HepG2 (cell line): Measurements from ENCODE around the gene NUB1. TPM values are rescaled to one million over a fixed set of nuclear protein-coding genes. Genes with fewer than 3 reads are reported as not detected.

Experiments
- ATAC-seq: fragments of 200-7000 bp; cut with Tn5 transposase; 3 replicates; pipeline ENCODE4 v1.9.1; 2020; ENCODE audit warnings: mild to moderate bottlenecking, moderate library complexity
- BruUV-seq: library from RNA; stranded (reverse); fragments of 400-500 nt; replicated peaks from 2 replicates; lab custom pipeline; 2021; lab: Mats Ljungman, UMichigan
- CTCF ChIA-PET: fragments of 300-600 bp; formaldehyde crosslinking; extraction: SDS; loops from one replicate; lab custom pipeline; 2021; ENCODE audit warnings: low total read pairs, inconsistent platforms, low intra/inter-chr PET ratio; lab: Yijun Ruan, JAX
- POLR2A ChIA-PET: fragments of 350-600 bp; sonication (Branson Sonifier 250); formaldehyde crosslinking; loops from one replicate; lab custom pipeline; 2020; ENCODE audit warnings: antibody characterized with exemption, inconsistent platforms; lab: Yijun Ruan, JAX
- DNase-seq: peaks from one replicate; pipeline ENCODE4 v3.0.0-alpha.2; 2015; ENCODE audit warnings: low spot score
- FAIRE-seq: peaks from 3 replicates; lab custom pipeline; 2011; peaks lifted over from hg19 to GRCh38; lab: Jason Lieb, UNC
- H2AFZ ChIP-seq: one replicate; pipeline ENCODE4 v1.6.1; 2011; ENCODE audit warnings: low read length, inconsistent platforms
- H3K27ac ChIP-seq: fragments of 300-600 bp; 3 replicates; pipeline ENCODE4 v1.8.0; 2011; ENCODE audit warnings: mixed run types, mild to moderate bottlenecking, mixed read lengths, low read length, inconsistent platforms; ENCODE audit not compliant: insufficient read depth; ENCODE audit errors: extremely low read length
- H3K27me3 ChIP-seq, 2 experiments: fragments of 200-600 bp in 1 of 2; 2 replicates in 1 of 2; 3 replicates in 1 of 2; pipeline versions ENCODE4 v1.6.0 to v1.8.0; 2011; ENCODE audit warnings: low read length in 2 of 2, mild to moderate bottlenecking in 2 of 2, moderate library complexity in 2 of 2, inconsistent platforms in 1 of 2; ENCODE audit not compliant: insufficient read depth in 2 of 2, control insufficient read depth in 1 of 2
- H3K36me3 ChIP-seq, 2 experiments: fragments of 200-600 bp in 1 of 2; replicated peaks in 1 of 2; 2 replicates in 1 of 2; 3 replicates in 1 of 2; pipeline versions ENCODE4 v1.5.1 to v1.8.0; 2011; ENCODE audit warnings: low read length in 2 of 2, inconsistent platforms in 1 of 2; ENCODE audit not compliant: insufficient read depth in 2 of 2, control insufficient read depth in 1 of 2
- H3K4me1 ChIP-seq: 2 replicates; pipeline ENCODE4 v1.5.1; 2012; ENCODE audit warnings: low read length, inconsistent platforms; ENCODE audit not compliant: insufficient read depth
- H3K4me2 ChIP-seq: 2 replicates; pipeline ENCODE4 v1.6.0; 2011; ENCODE audit warnings: low read depth, low read length, inconsistent platforms
- H3K4me3 ChIP-seq, 3 experiments: fragments of 200-600 bp in 1 of 3; sonication (generic), shearing (Covaris generic) in 1 of 3; replicated peaks in 1 of 3; 2 replicates each; pipeline ENCODE4 v1.5.1; 2011 to 2016; ENCODE audit warnings: low read length in 3 of 3, inconsistent platforms in 2 of 3, low read depth in 2 of 3, mild to moderate bottlenecking in 2 of 3, control low read depth in 1 of 3, mixed read lengths in 1 of 3; ENCODE audit not compliant: insufficient read depth in 1 of 3
- H3K79me2 ChIP-seq: one replicate; pipeline ENCODE4 v1.6.1; 2011; ENCODE audit warnings: low read length, inconsistent platforms; ENCODE audit not compliant: insufficient read depth
- H3K9ac ChIP-seq: 2 replicates; pipeline ENCODE4 v1.6.0; 2011; ENCODE audit warnings: mild to moderate bottlenecking, low read depth, low read length, inconsistent platforms; ENCODE audit not compliant: insufficient read depth
- H3K9me3 ChIP-seq: 2 replicates; pipeline ENCODE4 v1.5.1; 2012; ENCODE audit warnings: mild to moderate bottlenecking, low read length
- H4K20me1 ChIP-seq: 2 replicates; pipeline ENCODE4 v1.6.0; 2011; ENCODE audit warnings: inconsistent platforms, mild to moderate bottlenecking, low read length, moderate library complexity; ENCODE audit not compliant: insufficient read depth
- GABPB1 ChIP-seq: IDR thresholded peaks from 2 replicates; pipeline ENCODE4 v1.6.1; 2016; ENCODE audit warnings: mild to moderate bottlenecking, missing genetic modification reagents, moderate library complexity, missing compliant biosample characterization
- PHF8 ChIP-seq: sonication (generic); formaldehyde crosslinking; IDR thresholded peaks from 2 replicates; pipeline ENCODE4 v1.5.0; 2020; ENCODE audit warnings: missing genetic modification reagents
- RXRA ChIP-seq: sonication (generic); formaldehyde crosslinking; IDR thresholded peaks from 2 replicates; pipeline ENCODE4 v1.5.1; 2020; ENCODE audit warnings: missing genetic modification reagents
- SALL1 ChIP-seq: sonication (generic); formaldehyde crosslinking; IDR thresholded peaks from 2 replicates; pipeline ENCODE4 v1.8.0; 2022; ENCODE audit warnings: mild to moderate bottlenecking, missing genetic modification reagents
- YEATS4 ChIP-seq: sonication (generic); formaldehyde crosslinking; IDR thresholded peaks from 2 replicates; pipeline ENCODE4 v1.4.0; 2020; ENCODE audit warnings: missing genetic modification reagents, borderline replicate concordance
- ZNF704 ChIP-seq: sonication (generic); formaldehyde crosslinking; IDR thresholded peaks from 2 replicates; pipeline ENCODE4 v1.8.1; 2023; ENCODE audit warnings: mild to moderate bottlenecking, inconsistent platforms, moderate library complexity, missing genetic modification reagents, borderline replicate concordance
- ZNF777 ChIP-seq: sonication (generic); formaldehyde crosslinking; IDR thresholded peaks from 2 replicates; pipeline ENCODE4 v1.4.0; 2020; ENCODE audit warnings: missing genetic modification reagents
- ZNF83 ChIP-seq: sonication (generic); formaldehyde crosslinking; IDR thresholded peaks from 2 replicates; pipeline ENCODE4 v1.4.0; 2020; ENCODE audit warnings: missing genetic modification reagents, mild to moderate bottlenecking, borderline replicate concordance
- WGBS: methylation state at CpG from one replicate; pipeline ENCODE4 v1.1.6; 2017; ENCODE audit warnings: low lambda C conversion rate; 5-methylcytosine and 5-hydroxymethylcytosine counted together
- in situ Hi-C: cut with HindIII; loops from 2 replicates; pipeline ENCODE4 v1.10.0; 2017; ENCODE audit warnings: low pct_unique_long_range_greater_than_20kb; ENCODE audit not compliant: extremely low pct_ligation_motif_present
- intact Hi-C: fragments of 100-400 bp; cut with micrococcal nuclease; formaldehyde crosslinking; loops from one replicate; pipeline ENCODE4 v1.10.0; 2022; ENCODE audit not compliant: unreplicated experiment
- polyA plus RNA-seq, 8 experiments: library from polyadenylated mRNA; depleted of rRNA in 3 of 8; stranded (reverse) in 7 of 8; unstranded in 1 of 8; fragments of >200 nt; fragmentation: Illumina TruSeq in 4 of 8; extraction: Trizol in 4 of 8; gene quantifications; 2 replicates each; pipeline versions ENCODE4 v1.2.1 to v1.2.3, GENCODE V29; 2011 to 2016; ENCODE audit warnings: low read depth in 4 of 8, missing spikeins in 1 of 8, mixed read lengths in 1 of 8; ENCODE audit not compliant: insufficient read depth in 1 of 8
- total RNA-seq, 5 experiments: library from RNA; depleted of rRNA; stranded (reverse); fragments of >200 nt; fragmentation: Illumina TruSeq; extraction: Trizol; gene quantifications; 2 replicates each; pipeline ENCODE4 v1.2.3, GENCODE V29; 2016; ENCODE audit warnings: low read depth in 1 of 5

Gene NUB1
- total and polyA plus RNA-seq, 2 of the 13 experiments (the other 11 are each of a cell fraction or from before 2014, with no cell fraction given) = 27.1 to 37.0 TPM

DNA sequence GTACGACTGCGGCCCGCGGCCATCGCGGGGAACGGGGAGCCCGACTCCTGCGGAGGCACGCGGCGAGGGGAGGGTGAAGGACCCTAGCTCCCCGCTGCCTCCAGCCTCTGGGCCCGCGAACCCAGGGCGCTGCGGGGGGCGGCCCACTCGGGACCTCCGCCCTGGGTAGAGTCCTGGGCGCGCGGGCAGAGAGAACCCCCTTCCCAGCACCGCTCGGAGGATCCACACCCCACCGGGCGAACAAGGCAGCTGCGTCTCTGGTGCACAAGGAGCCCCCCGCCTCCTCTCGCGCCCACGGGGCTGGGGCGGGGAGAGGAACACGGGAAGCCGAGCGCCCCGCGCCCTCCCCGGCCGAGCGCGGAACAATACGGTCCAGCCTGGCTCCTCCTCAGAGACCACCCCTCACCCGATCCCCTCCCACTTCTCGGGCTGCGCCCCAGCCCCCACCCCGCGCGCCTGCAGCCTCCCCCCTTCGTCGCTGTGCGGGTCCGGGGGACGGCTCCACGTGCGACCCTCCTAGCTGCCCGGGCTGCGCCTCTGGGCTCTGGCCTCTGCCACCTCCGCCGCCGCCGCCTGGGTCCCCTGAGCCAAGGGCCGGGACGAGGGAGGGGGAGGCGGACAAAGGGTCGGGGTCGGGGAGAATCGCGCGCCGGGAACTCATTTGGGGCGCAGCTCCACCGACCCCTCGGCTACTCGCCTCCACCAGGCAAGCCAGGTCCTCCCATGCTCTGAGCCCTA is 68.2 kb downstream of the NUB1 start, which contains the start of gene WDR86:
TSS of gene WDR86 (minus strand) at position 372 of the 738 bp plus-strand sequence. CDS start 449 bp downstream, outside the sequence.
- no peak within 1 kb of the TSS for H2AFZ ChIP-seq
- in situ Hi-C loops = no loop called here
- peaks cover 2 to 56% of the 10 kb centered on the region in 2 experiments for H3K27me3 ChIP-seq
- CTCF ChIA-PET = no interaction called here
- POLR2A ChIA-PET = no interaction called here
- ATAC-seq = peak; percentile 22
- H4K20me1 ChIP-seq = no peaks in the 10 kb centered on the region
- peaks cover 53% of the 10 kb centered on the region for H3K4me1 ChIP-seq
- H3K9me3 ChIP-seq = no peaks in the 10 kb centered on the region
- intact Hi-C loops = loop anchor here (5.0 kb wide), 1 partner anchor 37 kb away; no protein-coding TSS in a partner anchor
- H3K27ac ChIP-seq = no peak within 1 kb of the TSS
- peak within 1 kb of the TSS; percentile 45 to 76 (median 65); a peak in 5 of 6 replicates for H3K4me3 ChIP-seq
- H3K79me2 ChIP-seq = no peaks in the 10 kb centered on the region
- H3K36me3 ChIP-seq = no peaks in the 10 kb centered on the region
- H3K9ac ChIP-seq = peak within 1 kb of the TSS; percentile 58; the same call in 1 of the 2 replicates
- TF ChIP-seq GABPB1 (CRISPR knock-in tag) = peak; percentile 9; the same call in 1 of the 2 replicates
- TF ChIP-seq RXRA (CRISPR knock-in tag) = no peak
- 0 out of 2 replicates have a peak, but pooled peaks have one; percentile 23 for TF ChIP-seq ZNF777 (CRISPR knock-in tag)
- peak; percentile 22; the same call in 1 of the 2 replicates for TF ChIP-seq YEATS4
- TF ChIP-seq PHF8 (CRISPR knock-in tag) = peak; percentile 5; the same call in 1 of the 2 replicates
- 0 out of 2 replicates have a peak, but pooled peaks have one; percentile 32 for TF ChIP-seq ZNF704 (CRISPR knock-in tag)
- TF ChIP-seq ZNF83 (CRISPR knock-in tag) = no peak
- no peak for TF ChIP-seq SALL1 (CRISPR knock-in tag)
- no TSS peak for BruUV-seq
- FAIRE-seq = no peak
- H3K4me2 ChIP-seq = peak within 1 kb of the TSS; percentile 74
- no peak for DNase-seq
- WGBS = 33% methylated on average over 20 of the region's 75 CpGs
